Prostate gland (tissue), 2 donors: ENCODE data around the gene RCAN2.

ENCODE experiments used
- POLR2AphosphoS5 ChIP-seq: sonication (generic); formaldehyde crosslinking; IDR thresholded peaks from one replicate; pipeline ENCODE4 v1.6.1; 2017; ENCODE audit warnings: antibody characterized with exemption
- TF ChIP-seq, protein P1 (sequence below), 4 experiments: fragments of 200-600 bp in 2 of 4; fragments of 450-650 bp in 2 of 4; sonication (generic) in 2 of 4; IDR thresholded peaks; 1 replicate in 3 of 4; 2 replicates in 1 of 4; pipeline ENCODE4 v1.5.1; 2016 to 2019; ENCODE audit warnings: antibody characterized with exemption in 4 of 4, mild to moderate bottlenecking in 2 of 4, moderate library complexity in 2 of 4

DNA sequence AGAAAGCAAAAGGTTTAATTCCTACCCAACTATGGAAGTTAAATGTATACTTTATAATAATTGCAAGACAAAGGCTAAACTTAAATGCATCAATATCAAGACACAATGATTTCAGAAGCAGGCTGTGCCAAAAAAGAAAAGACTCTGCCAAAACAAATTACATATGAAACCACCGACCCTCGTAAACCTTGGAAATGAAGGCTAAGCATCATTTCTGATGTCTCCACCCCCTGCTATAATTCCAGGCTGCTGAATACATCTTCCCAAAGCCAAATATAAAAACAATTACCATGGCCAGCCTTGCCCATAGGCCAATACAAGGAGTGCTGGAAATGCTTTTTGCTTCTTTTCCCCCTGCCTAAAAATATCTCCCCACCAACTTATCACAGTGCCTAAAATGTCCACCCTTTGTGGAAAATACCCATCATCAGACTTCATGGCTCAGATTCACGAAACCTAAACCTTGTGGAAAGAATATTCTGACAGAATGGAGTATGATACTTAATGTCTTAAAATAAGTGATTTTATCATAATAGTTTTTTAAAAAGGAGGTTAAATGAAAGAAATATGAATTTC is 37.4 kb downstream of the RCAN2 start:
- TF ChIP-seq, protein P1, sequence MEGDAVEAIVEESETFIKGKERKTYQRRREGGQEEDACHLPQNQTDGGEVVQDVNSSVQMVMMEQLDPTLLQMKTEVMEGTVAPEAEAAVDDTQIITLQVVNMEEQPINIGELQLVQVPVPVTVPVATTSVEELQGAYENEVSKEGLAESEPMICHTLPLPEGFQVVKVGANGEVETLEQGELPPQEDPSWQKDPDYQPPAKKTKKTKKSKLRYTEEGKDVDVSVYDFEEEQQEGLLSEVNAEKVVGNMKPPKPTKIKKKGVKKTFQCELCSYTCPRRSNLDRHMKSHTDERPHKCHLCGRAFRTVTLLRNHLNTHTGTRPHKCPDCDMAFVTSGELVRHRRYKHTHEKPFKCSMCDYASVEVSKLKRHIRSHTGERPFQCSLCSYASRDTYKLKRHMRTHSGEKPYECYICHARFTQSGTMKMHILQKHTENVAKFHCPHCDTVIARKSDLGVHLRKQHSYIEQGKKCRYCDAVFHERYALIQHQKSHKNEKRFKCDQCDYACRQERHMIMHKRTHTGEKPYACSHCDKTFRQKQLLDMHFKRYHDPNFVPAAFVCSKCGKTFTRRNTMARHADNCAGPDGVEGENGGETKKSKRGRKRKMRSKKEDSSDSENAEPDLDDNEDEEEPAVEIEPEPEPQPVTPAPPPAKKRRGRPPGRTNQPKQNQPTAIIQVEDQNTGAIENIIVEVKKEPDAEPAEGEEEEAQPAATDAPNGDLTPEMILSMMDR (IDR thresholded peaks at IDR 0.05): no peak
- no peak for TF ChIP-seq POLR2AphosphoS5
